GM19043 (cell line): ENCODE measurements around the gene CD52.
"Not testable (repeated sequence)": the region's sequence is repeated elsewhere in the genome, so short reads cannot be mapped to it uniquely, and the experiment has no call there.

Source experiments
- ATAC-seq: cut with Tn5 transposase; IDR thresholded peaks from one replicate; pipeline ENCODE4 v1.9.1; 2021; ENCODE audit warnings: low read depth; ENCODE audit not compliant: unreplicated experiment

The CD52 gene

GRCh38 chr1:26283871-26284596 lies 33.7 kb upstream of the CD52 start:
- ATAC-seq, result no peak

GRCh38 chr1:26284597-26285347 lies 33.0 kb upstream of the CD52 start:
- ATAC-seq, result no peak

- ATAC-seq, result no peak
Measured at GRCh38 chr1:26285366-26286063, 32.2 kb upstream of the CD52 start.

DNA sequence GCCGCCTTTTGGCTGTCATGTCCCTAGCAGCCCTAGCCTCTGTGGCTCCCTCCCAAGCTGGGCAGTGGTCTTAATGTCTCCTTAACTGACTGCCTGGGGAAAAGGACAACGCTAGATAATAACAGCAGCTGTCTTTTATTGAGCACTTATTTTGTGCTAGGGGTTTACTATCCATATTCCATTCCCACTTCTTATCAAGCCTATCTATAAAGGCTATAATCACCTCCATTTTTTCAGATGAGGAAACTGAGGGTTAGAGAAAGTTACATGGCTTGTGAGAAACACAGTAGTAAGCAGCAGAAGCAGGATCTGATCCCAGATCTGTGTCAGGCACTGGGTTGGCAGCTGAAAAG lies 31.7 kb upstream of the CD52 start:
- no peak for ATAC-seq

GRCh38 chr1:26287033-26287711 lies 30.6 kb upstream of the CD52 start:
- peak; percentile 42 for ATAC-seq

DNA sequence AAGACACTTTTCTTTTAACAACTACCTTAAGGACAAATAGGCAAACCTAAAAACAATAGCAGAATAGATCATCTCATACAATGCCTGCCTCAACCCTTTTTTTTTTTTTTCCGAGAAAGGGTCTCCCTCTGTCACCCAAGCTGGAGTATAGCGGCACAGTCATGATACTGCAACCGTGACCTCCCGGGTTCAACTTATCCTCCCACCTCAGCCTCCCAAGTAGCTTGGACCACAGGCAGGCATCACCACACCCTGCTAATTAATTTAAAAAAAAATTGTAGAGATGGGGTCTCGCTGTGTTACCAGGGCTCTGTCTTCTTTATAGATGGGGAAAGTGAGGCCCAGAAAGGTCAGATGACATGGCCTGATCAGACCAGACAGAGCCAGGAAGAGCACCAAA lies 29.9 kb upstream of the CD52 start:
- no peak for ATAC-seq

GRCh38 chr1:26288311-26288941 lies 29.3 kb upstream of the CD52 start:
- ATAC-seq, result no peak

DNA sequence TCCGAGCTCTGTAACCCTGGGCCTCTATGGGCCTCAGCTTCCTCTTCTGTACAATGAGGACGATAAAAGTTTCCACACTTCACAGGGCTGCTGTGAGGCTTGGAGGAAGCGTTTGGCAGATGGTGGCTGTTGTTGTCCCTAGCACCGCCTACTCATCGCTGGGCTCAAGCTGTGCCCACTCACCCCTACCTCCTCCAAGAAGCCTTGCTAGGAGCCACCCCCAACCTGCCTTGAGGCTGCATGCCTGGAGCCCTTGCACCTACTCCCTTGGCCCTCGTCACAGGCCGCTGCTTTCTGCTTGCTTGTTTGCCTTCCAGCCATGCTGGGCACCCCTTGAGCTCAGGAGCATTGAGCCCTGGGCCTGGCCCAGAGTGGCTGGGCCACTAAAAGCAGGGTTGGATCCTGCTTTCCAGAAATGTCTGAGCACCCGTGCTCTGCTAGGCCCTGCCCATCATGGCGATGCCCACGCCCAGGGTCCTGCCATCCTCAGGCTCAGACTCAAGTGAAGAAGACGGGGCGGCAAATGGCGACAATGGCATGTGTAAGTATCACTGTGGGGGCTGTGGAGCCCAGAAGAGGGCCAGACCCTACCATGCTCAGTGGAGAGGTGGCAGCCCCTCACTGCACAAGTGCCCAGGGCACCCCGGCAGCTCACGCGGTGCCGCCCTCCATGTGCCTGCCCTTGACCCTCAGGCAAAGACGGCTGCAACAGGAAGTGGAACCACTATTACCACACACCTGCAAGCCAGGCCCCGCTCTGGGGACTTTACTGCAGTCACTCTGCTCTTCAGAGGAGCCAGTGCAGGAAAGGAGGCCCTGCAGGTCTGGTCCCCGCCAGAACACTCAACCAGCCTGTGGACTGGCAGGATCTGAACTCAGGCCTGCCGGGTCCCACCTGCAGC lies 28.3 kb upstream of the CD52 start:
- no peak for ATAC-seq

GRCh38 chr1:26290122-26290881 lies 27.5 kb upstream of the CD52 start:
- ATAC-seq, result no peak

DNA sequence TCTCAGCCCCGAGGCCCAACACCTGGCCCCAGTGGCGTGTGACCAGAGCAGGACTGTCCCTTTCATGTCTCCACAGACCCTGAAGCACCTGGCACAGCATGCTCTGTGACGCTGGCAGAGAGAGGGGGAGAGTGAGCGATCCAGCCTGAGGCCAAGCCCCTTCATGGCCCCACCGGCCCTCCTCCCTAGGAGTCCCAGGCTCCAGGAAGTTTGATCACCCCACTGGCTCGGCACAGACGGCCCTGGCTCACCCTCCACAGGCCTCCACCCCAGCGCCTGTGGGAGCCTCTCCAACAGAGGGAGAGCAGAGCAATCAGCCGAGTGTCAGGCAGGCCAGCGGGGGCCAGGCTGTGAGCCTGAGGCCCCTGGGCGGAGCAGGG lies 26.9 kb upstream of the CD52 start:
- ATAC-seq, result no peak

DNA sequence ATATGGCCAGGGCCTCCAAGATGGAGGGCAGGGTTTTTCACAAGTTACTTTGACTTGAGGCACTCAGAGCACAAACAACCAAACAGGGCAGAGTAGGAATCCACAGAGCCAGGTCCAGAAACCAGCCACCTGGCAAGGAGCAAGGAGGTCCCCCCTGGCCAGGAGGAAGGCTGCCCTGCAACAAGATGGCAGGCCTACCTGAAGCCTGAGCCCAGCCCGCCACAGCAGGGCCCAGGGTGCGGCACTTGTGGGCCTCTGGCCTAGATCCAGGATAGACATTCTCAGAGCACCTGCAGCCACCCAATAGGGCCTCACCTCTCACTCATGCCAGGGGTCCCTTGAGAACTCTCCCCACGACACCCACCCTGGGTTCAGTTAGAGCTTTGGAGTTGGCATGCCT lies 26.3 kb upstream of the CD52 start:
- no peak for ATAC-seq

GRCh38 chr1:26291939-26292338 lies 25.8 kb upstream of the CD52 start:
- no peak for ATAC-seq

DNA sequence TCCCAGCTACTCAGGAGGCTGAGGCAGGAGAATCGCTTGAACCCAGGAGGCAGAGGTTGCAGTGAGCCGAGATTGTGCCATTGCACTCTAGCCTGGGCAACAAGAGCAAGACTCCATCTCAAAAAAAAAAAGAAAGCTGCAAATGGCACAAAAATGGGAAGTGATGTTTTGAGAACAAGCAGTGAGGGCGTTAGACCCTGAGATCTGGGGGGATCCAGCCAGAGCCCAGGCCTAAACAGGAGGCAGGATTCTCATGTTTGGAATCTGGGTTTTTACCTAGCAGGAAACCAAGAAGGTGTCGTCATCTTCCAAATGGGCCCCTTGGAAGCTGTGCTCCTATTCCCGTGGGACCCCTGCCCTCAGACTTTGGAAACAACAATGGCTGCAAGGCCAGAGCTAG lies 25.0 kb upstream of the CD52 start:
- ATAC-seq, result not testable (repeated sequence)

DNA sequence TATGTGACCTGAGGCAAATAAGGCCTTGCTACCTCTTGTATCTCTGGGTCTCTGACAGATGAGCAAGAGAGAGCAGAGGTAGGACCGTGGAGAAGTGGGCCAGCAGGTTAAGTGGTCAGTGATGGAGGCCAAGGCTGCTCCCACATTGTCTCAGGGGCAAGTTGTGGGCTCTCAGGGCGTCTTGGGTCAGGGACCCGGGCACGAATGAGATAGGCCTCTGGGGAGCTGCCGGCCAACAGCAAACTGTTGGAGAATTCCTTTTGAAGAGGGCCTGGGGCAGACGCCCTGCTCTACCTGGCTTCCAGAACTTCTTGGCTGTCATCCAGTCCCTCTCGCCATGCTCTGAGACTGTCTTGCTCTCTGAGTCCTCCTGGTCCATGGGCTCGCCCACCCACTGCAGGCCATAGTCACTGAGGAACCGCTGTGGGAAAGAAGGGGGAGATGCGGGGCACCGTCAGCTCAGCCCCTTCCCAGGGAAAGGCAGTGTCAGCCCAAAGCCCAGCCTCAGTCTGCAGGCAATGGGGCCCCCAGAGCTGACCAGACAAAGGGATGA lies 23.8 kb upstream of the CD52 start:
- ATAC-seq, result no peak

GRCh38 chr1:26295194-26296138 lies 22.3 kb upstream of the CD52 start:
- no peak for ATAC-seq

GRCh38 chr1:26296340-26297056 lies 21.3 kb upstream of the CD52 start:
- ATAC-seq, result no peak
